Measurements from ENCODE around the gene TCF21.
"Not testable (repeated sequence)": the region's sequence is repeated elsewhere in the genome, so short reads cannot be mapped to it uniquely, and the experiment has no call there.

Gene TCF21

GRCh38 chr6:133936352-133936751, 47.4 kb downstream of the TCF21 start:
- not testable (repeated sequence) for DNase-seq

- no peak for DNase-seq
Observed at GRCh38 chr6:133937909-133938308, 49.0 kb downstream of the TCF21 start.

GRCh38 chr6:133938533-133938932, 49.6 kb downstream of the TCF21 start:
- no peak for DNase-seq

- no peak for DNase-seq
Observed at GRCh38 chr6:133939778-133940667, 51.1 kb downstream of the TCF21 start.

Data from GF-D8 (cell line).